ENCODE data around the gene GREB1.

Gene GREB1

GRCh38 chr2:11687736-11688135, 153.9 kb downstream of the GREB1 start:
- DNase-seq, result no peak

GRCh38 chr2:11688222-11689069, 154.6 kb downstream of the GREB1 start:
- DNase-seq, result no peak

GRCh38 chr2:11691076-11691660, 157.3 kb downstream of the GREB1 start:
- no peak for DNase-seq

Data from NK-92 treated with Interleukin-12 subunit alpha and Interleukin-12 subunit beta, amount 100 ng/mL, for 24 hours (cell line).